ENCODE data around the gene SLC7A8.

The SLC7A8 gene

GRCh38 chr14:23219075-23219474 is 35.6 kb upstream of the SLC7A8 start:
- no peak overlapping the region for H2AFZ ChIP-seq (ENCODE audit: low read depth, low read length)

GRCh38 chr14:23217032-23218020 is 33.9 kb upstream of the SLC7A8 start:
- H3K79me2 ChIP-seq (ENCODE audit: insufficient read depth, low read length), result no peaks in the 10 kb centered on the region
- H4K20me1 ChIP-seq (ENCODE audit: insufficient read depth, low read length), result no peaks in the 10 kb centered on the region
- H3K27ac ChIP-seq (ENCODE audit: low read length), result no peak overlapping the region
- no peak overlapping the region for H3K4me3 ChIP-seq (ENCODE audit: low read depth in 1 of 2, low read length in 2 of 2)
- TF ChIP-seq EZH2 (IDR thresholded peaks at IDR 0.05; ENCODE audit: borderline replicate concordance, low read depth, low read length, severe bottlenecking) (no peak), CTCF (IDR thresholded peaks at IDR 0.05; ENCODE audit: borderline replicate concordance, extremely low read depth, low read length, poor library complexity, severe bottlenecking) (no peak)
- H3K27me3 ChIP-seq (ENCODE audit: insufficient read depth, low read length, poor library complexity), result peaks cover 5% of the 10 kb centered on the region
- ATAC-seq (ENCODE audit: insufficient read depth, low read depth) (no peak), DNase-seq (no peak)
- no peak overlapping the region for H3K9ac ChIP-seq (ENCODE audit: low read depth, low read length)
- no peak overlapping the region for H2AFZ ChIP-seq (ENCODE audit: low read depth, low read length)
- H3K9me3 ChIP-seq (ENCODE audit: insufficient read depth, low read length, severe bottlenecking), result no peaks in the 10 kb centered on the region
- H3K36me3 ChIP-seq (ENCODE audit: insufficient read depth, low read length), result no peaks in the 10 kb centered on the region
- H3K4me2 ChIP-seq (ENCODE audit: insufficient read depth, low read length), result no peak overlapping the region
- no peaks in the 10 kb centered on the region for H3K4me1 ChIP-seq (ENCODE audit: insufficient read depth, low read length)

More at GRCh38 chr14:23219075-23219474, 35.6 kb upstream of the SLC7A8 start:
- H3K27ac ChIP-seq (ENCODE audit: low read length), result no peak overlapping the region
- no peak overlapping the region for H3K4me3 ChIP-seq (ENCODE audit: low read depth in 1 of 2, low read length in 2 of 2)
- DNase-seq (no peak), ATAC-seq (ENCODE audit: insufficient read depth, low read depth) (no peak)
- peaks cover 2% of the 10 kb centered on the region for H3K27me3 ChIP-seq (ENCODE audit: insufficient read depth, low read length, poor library complexity)
- no peaks in the 10 kb centered on the region for H3K9me3 ChIP-seq (ENCODE audit: insufficient read depth, low read length, severe bottlenecking)
- no peak overlapping the region for H3K9ac ChIP-seq (ENCODE audit: low read depth, low read length)
- no peaks in the 10 kb centered on the region for H3K36me3 ChIP-seq (ENCODE audit: insufficient read depth, low read length)
- TF ChIP-seq CTCF (IDR thresholded peaks at IDR 0.05; ENCODE audit: borderline replicate concordance, extremely low read depth, low read length, poor library complexity, severe bottlenecking) (no peak), EZH2 (IDR thresholded peaks at IDR 0.05; ENCODE audit: borderline replicate concordance, low read depth, low read length, severe bottlenecking) (no peak)
- no peaks in the 10 kb centered on the region for H3K79me2 ChIP-seq (ENCODE audit: insufficient read depth, low read length)
- H3K4me2 ChIP-seq (ENCODE audit: insufficient read depth, low read length), result no peak overlapping the region
- H3K4me1 ChIP-seq (ENCODE audit: insufficient read depth, low read length), result no peaks in the 10 kb centered on the region
- no peaks in the 10 kb centered on the region for H4K20me1 ChIP-seq (ENCODE audit: insufficient read depth, low read length)

GRCh38 chr14:23215421-23215820 is 32.0 kb upstream of the SLC7A8 start:
- Histone ChIP-seq H3K27me3 (ENCODE audit: insufficient read depth, low read length, poor library complexity) (peaks cover 2% of the 10 kb centered on the region), H3K9me3 (ENCODE audit: insufficient read depth, low read length, severe bottlenecking) (no peaks in the 10 kb centered on the region), H3K36me3 (ENCODE audit: insufficient read depth, low read length) (no peaks in the 10 kb centered on the region), H3K4me2 (ENCODE audit: insufficient read depth, low read length) (no peak overlapping the region), H3K79me2 (ENCODE audit: insufficient read depth, low read length) (no peaks in the 10 kb centered on the region), H3K4me1 (ENCODE audit: insufficient read depth, low read length) (no peaks in the 10 kb centered on the region), H3K4me3 (ENCODE audit: low read depth in 1 of 2, low read length in 2 of 2) (no peak overlapping the region), H3K27ac (ENCODE audit: low read length) (no peak overlapping the region), H4K20me1 (ENCODE audit: insufficient read depth, low read length) (no peaks in the 10 kb centered on the region), H2AFZ (ENCODE audit: low read depth, low read length) (no peak overlapping the region), H3K9ac (ENCODE audit: low read depth, low read length) (no peak overlapping the region)
- DNase-seq (no peak), ATAC-seq (ENCODE audit: insufficient read depth, low read depth) (no peak)
- no peak for TF ChIP-seq CTCF (IDR thresholded peaks at IDR 0.05; ENCODE audit: borderline replicate concordance, extremely low read depth, low read length, poor library complexity, severe bottlenecking)
- TF ChIP-seq EZH2 (IDR thresholded peaks at IDR 0.05; ENCODE audit: borderline replicate concordance, low read depth, low read length, severe bottlenecking), result no peak

Measured in DND-41 (cell line).